Mesendoderm (in vitro differentiated cells): Measurements from ENCODE around the gene LIPJ. TPM values are rescaled to one million over a fixed set of nuclear protein-coding genes. Genes with fewer than 3 reads are reported as not detected.

Source experiments
- DNase-seq: peaks from one replicate; pipeline ENCODE4 v3.0.0; 2013
- H2AK5ac ChIP-seq: 2 replicates; pipeline ENCODE4 v1.6.1; 2013; ENCODE audit warnings: low read length, inconsistent platforms
- H2BK120ac ChIP-seq: 2 replicates; pipeline ENCODE4 v1.6.1; 2013; ENCODE audit warnings: low read depth, mild to moderate bottlenecking, low read length, moderate library complexity, mixed read lengths
- H2BK15ac ChIP-seq: replicated peaks from 2 replicates; pipeline ENCODE4 v1.6.1; 2013; ENCODE audit warnings: low read depth, mild to moderate bottlenecking, moderate library complexity
- H2BK5ac ChIP-seq: 2 replicates; pipeline ENCODE4 v1.6.1; 2013; ENCODE audit warnings: low read length, inconsistent platforms
- H3K18ac ChIP-seq: 2 replicates; pipeline ENCODE4 v1.6.1; 2013; ENCODE audit warnings: mild to moderate bottlenecking, low read length, mixed read lengths
- H3K23ac ChIP-seq: one replicate; pipeline ENCODE4 v1.6.1; 2013; ENCODE audit warnings: low read length
- H3K27ac ChIP-seq: 2 replicates; pipeline ENCODE4 v1.5.1; 2013; ENCODE audit warnings: low read depth, mild to moderate bottlenecking, inconsistent platforms, low read length, moderate library complexity
- H3K27me3 ChIP-seq: 2 replicates; pipeline ENCODE4 v1.6.1; 2013; ENCODE audit warnings: low read length, control low read depth, mild to moderate bottlenecking, inconsistent platforms; ENCODE audit not compliant: insufficient read depth, poor library complexity
- H3K36me3 ChIP-seq: 2 replicates; pipeline ENCODE4 v1.6.1; 2013; ENCODE audit warnings: low read length, inconsistent platforms; ENCODE audit not compliant: control insufficient read depth, insufficient read depth
- H3K4ac ChIP-seq: one replicate; pipeline ENCODE4 v1.6.1; 2013; ENCODE audit warnings: low read depth, mild to moderate bottlenecking, low read length, moderate library complexity
- H3K4me1 ChIP-seq: 2 replicates; pipeline ENCODE4 v1.6.1; 2013; ENCODE audit warnings: low read depth, low read length, inconsistent platforms; ENCODE audit not compliant: control insufficient read depth
- H3K4me2 ChIP-seq: 2 replicates; pipeline ENCODE4 v1.6.1; 2013; ENCODE audit warnings: low read length
- H3K4me3 ChIP-seq: 2 replicates; pipeline ENCODE4 v1.5.1; 2013; ENCODE audit warnings: mild to moderate bottlenecking, low read length
- H3K56ac ChIP-seq: one replicate; pipeline ENCODE4 v1.6.1; 2013; ENCODE audit warnings: low read length
- H3K79me1 ChIP-seq: 2 replicates; pipeline ENCODE4 v1.6.1; 2013; ENCODE audit warnings: low read length, inconsistent platforms
- H3K79me2 ChIP-seq: 2 replicates; pipeline ENCODE4 v1.6.1; 2013; ENCODE audit warnings: mild to moderate bottlenecking, low read length; ENCODE audit not compliant: control insufficient read depth, insufficient read depth
- H3K9ac ChIP-seq: 2 replicates; pipeline ENCODE4 v1.6.1; 2013; ENCODE audit warnings: low read length, inconsistent platforms
- H4K5ac ChIP-seq: one replicate; pipeline ENCODE4 v1.6.1; 2013; ENCODE audit warnings: low read length
- H4K8ac ChIP-seq: one replicate; pipeline ENCODE4 v1.6.1; 2013; ENCODE audit warnings: low read depth, mild to moderate bottlenecking, control low read depth, low read length, moderate library complexity
- WGBS: extraction: QIAGEN DNeasy Blood & Tissue Kit; methylation state at CpG from one replicate; pipeline ENCODE4 v1.1.7; 2013; ENCODE audit warnings: low lambda C conversion rate, missing lambda C conversion rate; ENCODE audit not compliant: insufficient coverage; ENCODE audit errors: extremely low coverage; 5-methylcytosine and 5-hydroxymethylcytosine counted together
- small RNA-seq: library from polyadenylated mRNA; stranded (forward); fragments of <200 nt; extraction: miRNeasy Mini kit (QIAGEN cat#:217004); gene quantifications from one replicate; pipeline ENCODE3, GENCODE V24; 2013; ENCODE audit not compliant: insufficient read depth

The LIPJ gene

DNA sequence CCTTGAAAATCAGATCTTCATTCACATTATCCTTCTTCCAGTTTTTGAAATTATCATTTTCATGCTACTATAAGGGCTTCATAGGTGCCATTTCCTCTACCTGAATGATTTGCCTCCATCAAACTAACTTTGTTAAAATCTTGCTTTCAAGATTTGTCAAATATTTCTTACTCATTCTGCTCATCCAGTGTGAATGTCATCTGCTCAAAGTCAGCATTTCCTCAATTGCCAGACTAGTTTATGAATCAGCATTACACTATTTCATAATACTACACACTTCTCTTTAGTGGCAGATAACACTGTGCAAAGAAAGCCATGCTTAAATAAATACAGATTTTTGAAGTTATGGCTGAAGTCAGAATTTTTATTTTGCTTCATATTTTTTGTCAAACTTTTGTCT lies 56.4 kb downstream of the LIPJ start:
- no peak overlapping the region for H2BK5ac ChIP-seq
- no peak overlapping the region for H3K4me2 ChIP-seq
- no peak overlapping the region for H2BK15ac ChIP-seq
- H3K36me3 ChIP-seq: no peaks in the 10 kb centered on the region
- no peak overlapping the region for H3K4ac ChIP-seq
- H3K4me3 ChIP-seq: no peak overlapping the region
- no peaks in the 10 kb centered on the region for H3K27me3 ChIP-seq
- no peak overlapping the region for H3K18ac ChIP-seq
- H3K56ac ChIP-seq: no peak overlapping the region
- no peak overlapping the region for H2BK120ac ChIP-seq
- H2AK5ac ChIP-seq: no peak overlapping the region
- H4K5ac ChIP-seq: no peak overlapping the region
- no peak overlapping the region for H3K9ac ChIP-seq
- no peaks in the 10 kb centered on the region for H3K79me2 ChIP-seq
- no peak overlapping the region for H3K27ac ChIP-seq
- H3K23ac ChIP-seq: no peak overlapping the region
- H4K8ac ChIP-seq: no peak overlapping the region
- H3K4me1 ChIP-seq: no peaks in the 10 kb centered on the region
- H3K79me1 ChIP-seq: no peaks in the 10 kb centered on the region
- DNase-seq: no peak

DNA sequence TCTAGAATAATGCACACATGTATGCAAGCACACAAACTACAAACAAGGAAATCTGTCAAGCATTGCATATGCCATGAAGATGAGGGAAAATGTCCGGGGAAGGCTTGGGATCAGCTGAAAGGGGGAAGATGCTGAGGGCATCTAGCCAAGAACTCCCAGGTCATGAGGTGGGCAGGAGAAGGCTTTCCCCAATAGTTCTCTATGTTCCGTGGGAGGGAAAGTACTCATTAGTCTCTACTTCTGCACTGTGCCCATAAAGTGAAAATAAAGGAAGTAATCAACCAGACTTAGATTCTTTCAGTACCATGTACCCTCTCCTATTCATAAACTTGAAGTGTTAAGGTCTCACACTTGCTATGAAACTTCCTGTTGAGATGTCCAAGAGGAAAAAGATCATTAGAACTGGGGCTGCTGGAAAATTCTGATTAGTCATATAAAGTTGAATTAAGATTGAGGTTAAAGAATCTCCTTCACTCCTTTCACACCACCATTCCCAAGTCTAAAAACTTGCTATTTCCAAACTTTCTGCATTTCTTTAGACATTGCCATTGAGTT lies 60.6 kb downstream of the LIPJ start:
- no peaks in the 10 kb centered on the region for H3K79me2 ChIP-seq
- WGBS: no CpG with 5 or more reads among the region's 2 CpGs

DNA sequence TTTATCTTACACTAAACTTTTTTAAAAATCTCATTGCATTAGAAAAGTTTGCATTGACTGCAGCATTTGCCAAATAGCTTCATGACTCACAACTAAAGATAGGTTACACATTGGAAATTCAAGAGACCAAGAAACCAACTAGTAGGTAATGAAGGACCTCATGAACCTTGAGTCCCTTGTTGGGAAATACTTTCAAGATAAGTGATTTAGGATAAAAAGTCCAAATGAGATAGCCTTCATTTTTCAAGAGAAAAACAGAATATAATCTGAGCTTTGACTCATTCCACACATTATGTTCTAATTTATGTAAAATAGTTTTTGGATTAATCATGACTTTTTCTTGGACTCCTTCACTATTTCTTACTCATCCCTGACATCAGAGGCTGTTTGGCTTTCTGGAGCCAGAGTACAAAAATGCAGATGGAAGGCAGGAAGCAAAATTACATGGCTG lies 64.6 kb downstream of the LIPJ start:
- Histone ChIP-seq H3K23ac (no peak overlapping the region), H3K9ac (no peak overlapping the region), H3K18ac (no peak overlapping the region), H3K79me1 (no peaks in the 10 kb centered on the region), H3K4me3 (no peak overlapping the region), H3K56ac (no peak overlapping the region), H2AK5ac (no peak overlapping the region), H3K27me3 (no peaks in the 10 kb centered on the region), H2BK5ac (no peak overlapping the region), H3K27ac (no peak overlapping the region), H2BK120ac (no peak overlapping the region), H3K79me2 (no peaks in the 10 kb centered on the region), H3K4ac (no peak overlapping the region), H4K8ac (no peak overlapping the region), H4K5ac (no peak overlapping the region), H2BK15ac (no peak overlapping the region), H3K36me3 (no peaks in the 10 kb centered on the region), H3K4me2 (no peak overlapping the region), H3K4me1 (no peaks in the 10 kb centered on the region)
- no peak for DNase-seq

More for the DNA sequence above, 60.6 kb downstream of the LIPJ start:
- no peak overlapping the region for H3K56ac ChIP-seq
- H2BK5ac ChIP-seq: no peak overlapping the region
- no peak overlapping the region for H4K5ac ChIP-seq
- H3K4me3 ChIP-seq: no peak overlapping the region
- no peak overlapping the region for H2BK120ac ChIP-seq
- no peak overlapping the region for H3K4me2 ChIP-seq
- no peak overlapping the region for H3K27ac ChIP-seq
- no peak overlapping the region for H3K18ac ChIP-seq
- H3K4me1 ChIP-seq: no peaks in the 10 kb centered on the region
- H3K4ac ChIP-seq: no peak overlapping the region
- H3K23ac ChIP-seq: no peak overlapping the region
- no peak overlapping the region for H3K9ac ChIP-seq
- H2AK5ac ChIP-seq: no peak overlapping the region
- H3K27me3 ChIP-seq: no peaks in the 10 kb centered on the region
- no peaks in the 10 kb centered on the region for H3K79me1 ChIP-seq
- H2BK15ac ChIP-seq: no peak overlapping the region
- no peak overlapping the region for H4K8ac ChIP-seq
- DNase-seq: no peak
- H3K36me3 ChIP-seq: no peaks in the 10 kb centered on the region

DNA sequence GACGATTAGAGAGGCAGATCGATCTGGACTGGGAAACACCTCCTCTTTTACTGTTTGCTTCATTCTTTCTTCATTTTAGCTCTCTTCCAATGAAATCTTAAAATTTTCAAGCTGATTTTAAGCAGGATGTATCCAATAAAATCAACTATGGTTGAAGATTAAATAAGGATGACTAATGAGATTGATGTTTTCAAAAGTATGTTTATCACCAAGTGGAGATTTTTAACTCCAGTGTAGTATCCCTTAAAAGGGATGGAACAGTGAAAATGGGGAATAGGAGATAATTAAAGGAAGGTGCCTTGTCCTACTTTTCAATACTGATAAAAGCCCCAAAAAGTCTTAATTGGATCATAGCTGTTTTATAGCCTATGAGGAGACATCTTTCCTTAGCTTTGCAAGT lies 66.1 kb downstream of the LIPJ start:
- Histone ChIP-seq H4K5ac (no peak overlapping the region), H2BK120ac (no peak overlapping the region), H3K56ac (no peak overlapping the region), H3K4me2 (no peak overlapping the region), H3K4me1 (no peaks in the 10 kb centered on the region), H3K23ac (no peak overlapping the region), H3K18ac (no peak overlapping the region), H3K36me3 (no peaks in the 10 kb centered on the region), H2BK5ac (no peak overlapping the region), H4K8ac (no peak overlapping the region), H3K4ac (no peak overlapping the region), H2BK15ac (no peak overlapping the region), H3K27me3 (no peaks in the 10 kb centered on the region), H2AK5ac (no peak overlapping the region), H3K9ac (no peak overlapping the region), H3K79me1 (no peaks in the 10 kb centered on the region), H3K4me3 (no peak overlapping the region), H3K27ac (no peak overlapping the region), H3K79me2 (no peaks in the 10 kb centered on the region)
- DNase-seq: no peak
- WGBS: 100% methylated on average over 1 of the region's 2 CpGs

Small RNA genes within 50 kb of the gene (small RNA-seq; reads per million reads assigned to genes)
- not detected for gene RF00019
